Measurements from ENCODE around the gene PDLIM1. TPM values are rescaled to one million over a fixed set of nuclear protein-coding genes. Genes with fewer than 3 reads are reported as not detected.
A peak's percentile ranks its signal among the peaks of the same experiment; 100 is the strongest.

PDLIM1 gene
- total RNA-seq, 1 experiment from 2014 or later, result 98.1 TPM

- DNase-seq (ENCODE audit: unreplicated experiment), result no peak
- CTCF ChIA-PET, result interaction anchor here (0.6 to 2.2 kb wide), 8 partner anchors 9 to 236 kb away, joined by 3 to 11 read pairs (median 3); no protein-coding TSS in a partner anchor
- peaks cover 39% of the 10 kb centered on the region for H3K4me1 Mint-ChIP-seq (ENCODE audit: insufficient read depth, unreplicated experiment)
- no TSS peak for BruUV-seq (replicated peaks)
- no peaks in the 10 kb centered on the region for H3K27me3 Mint-ChIP-seq (ENCODE audit: insufficient read depth, unreplicated experiment)
- TF ChIP-seq CTCF (IDR thresholded peaks at IDR 0.05; ENCODE audit: unreplicated experiment), result no peak
- intact Hi-C loops (cut with micrococcal nuclease), result no loop called here
- POLR2A ChIA-PET, result interaction anchor here (1.1 to 2.4 kb wide), 6 partner anchors 9 to 25 kb away, joined by 3 to 12 read pairs (median 4); partner anchors contain the start of gene PDLIM1
- H3K9me3 Mint-ChIP-seq (ENCODE audit: unreplicated experiment), result no peaks in the 10 kb centered on the region
- no peak overlapping the region for H3K4me3 Mint-ChIP-seq (ENCODE audit: unreplicated experiment)
- peak overlapping the region; percentile 99 for H3K27ac Mint-ChIP-seq (ENCODE audit: low read depth, unreplicated experiment)
- H3K36me3 Mint-ChIP-seq (ENCODE audit: insufficient read depth, unreplicated experiment), result peaks cover 71% of the 10 kb centered on the region
Measured at GRCh38 chr10:95265572-95265971, 25.2 kb downstream of the PDLIM1 start.

GRCh38 chr10:95264227-95265051 is 26.4 kb downstream of the PDLIM1 start:
- POLR2A ChIA-PET, result interaction anchor here (1.1 to 2.4 kb wide), 5 partner anchors 10 to 31 kb away, joined by 3 to 12 read pairs (median 4); partner anchors contain the start of gene PDLIM1
- DNase-seq (ENCODE audit: unreplicated experiment), result no peak
- CTCF ChIA-PET, result interaction anchor here (0.6 to 2.2 kb wide), 11 partner anchors 13 to 668 kb away, joined by 3 to 14 read pairs (median 3); no protein-coding TSS in a partner anchor
- intact Hi-C loops (cut with micrococcal nuclease), result loop anchor here (5.0 kb wide), 1 partner anchor 43 kb away; no protein-coding TSS in a partner anchor
- Mint-ChIP-seq H3K4me1 (ENCODE audit: insufficient read depth, unreplicated experiment) (peaks cover 43% of the 10 kb centered on the region), H3K9me3 (ENCODE audit: unreplicated experiment) (no peaks in the 10 kb centered on the region), H3K27ac (ENCODE audit: low read depth, unreplicated experiment) (peak overlapping the region; percentile 75), H3K27me3 (ENCODE audit: insufficient read depth, unreplicated experiment) (no peaks in the 10 kb centered on the region), H3K36me3 (ENCODE audit: insufficient read depth, unreplicated experiment) (peaks cover 62% of the 10 kb centered on the region), H3K4me3 (ENCODE audit: unreplicated experiment) (no peak overlapping the region)
- no peak for TF ChIP-seq CTCF (IDR thresholded peaks at IDR 0.05; ENCODE audit: unreplicated experiment)
- BruUV-seq (replicated peaks), result no TSS peak

GRCh38 chr10:95263864-95264226 is 27.0 kb downstream of the PDLIM1 start:
- TF ChIP-seq CTCF (IDR thresholded peaks at IDR 0.05; ENCODE audit: unreplicated experiment), result no peak
- no peak for DNase-seq (ENCODE audit: unreplicated experiment)
- Mint-ChIP-seq H3K4me3 (ENCODE audit: unreplicated experiment) (no peak overlapping the region), H3K9me3 (ENCODE audit: unreplicated experiment) (no peaks in the 10 kb centered on the region), H3K27me3 (ENCODE audit: insufficient read depth, unreplicated experiment) (no peaks in the 10 kb centered on the region), H3K4me1 (ENCODE audit: insufficient read depth, unreplicated experiment) (peaks cover 43% of the 10 kb centered on the region), H3K27ac (ENCODE audit: low read depth, unreplicated experiment) (peak overlapping the region; percentile 75), H3K36me3 (ENCODE audit: insufficient read depth, unreplicated experiment) (peaks cover 60% of the 10 kb centered on the region)
- ChIA-PET CTCF (interaction anchor here (0.6 to 1.8 kb wide), 6 partner anchors 14 to 667 kb away, joined by 3 to 14 read pairs (median 4); no protein-coding TSS in a partner anchor), POLR2A (interaction anchor here (1.1 to 2.4 kb wide), 3 partner anchors 11 to 31 kb away, joined by 3 to 12 read pairs (median 4); no protein-coding TSS in a partner anchor)
- BruUV-seq (replicated peaks), result no TSS peak
- intact Hi-C loops (cut with micrococcal nuclease), result loop anchor here (5.0 kb wide), 1 partner anchor 43 kb away; no protein-coding TSS in a partner anchor

GRCh38 chr10:95262763-95263518 is 27.9 kb downstream of the PDLIM1 start:
- no peak for TF ChIP-seq CTCF (IDR thresholded peaks at IDR 0.05; ENCODE audit: unreplicated experiment)

More at GRCh38 chr10:95262763-95263518, 27.9 kb downstream of the PDLIM1 start:
- Mint-ChIP-seq H3K27ac (ENCODE audit: low read depth, unreplicated experiment) (no peak overlapping the region), H3K27me3 (ENCODE audit: insufficient read depth, unreplicated experiment) (no peaks in the 10 kb centered on the region), H3K4me3 (ENCODE audit: unreplicated experiment) (no peak overlapping the region), H3K36me3 (ENCODE audit: insufficient read depth, unreplicated experiment) (peaks cover 59% of the 10 kb centered on the region), H3K9me3 (ENCODE audit: unreplicated experiment) (no peaks in the 10 kb centered on the region), H3K4me1 (ENCODE audit: insufficient read depth, unreplicated experiment) (peaks cover 37% of the 10 kb centered on the region)
- POLR2A ChIA-PET, result no interaction called here
- CTCF ChIA-PET, result no interaction called here
- BruUV-seq (replicated peaks), result no TSS peak
- intact Hi-C loops (cut with micrococcal nuclease), result loop anchor here (5.0 kb wide), 1 partner anchor 44 kb away; no protein-coding TSS in a partner anchor
- no peak for DNase-seq (ENCODE audit: unreplicated experiment)

All from MCF 10A (cell line).